ENCODE data around the gene LRCOL1. TPM values are rescaled to one million over a fixed set of nuclear protein-coding genes. Genes with fewer than 3 reads are reported as not detected.
A peak's percentile ranks its signal among the peaks of the same experiment; 100 is the strongest.

LRCOL1 gene
- total and polyA plus RNA-seq, 9 donors = 0.11 to 0.71 (median 0.63) TPM; not detected in 5

- no peak for TF ChIP-seq EP300 (IDR thresholded peaks at IDR 0.05)
- no peak for TF ChIP-seq CTCF (IDR thresholded peaks at IDR 0.05)
- TF ChIP-seq POLR2A (IDR thresholded peaks at IDR 0.05) = no peak
- Histone ChIP-seq H3K27me3 (peaks cover under 1% of the 10 kb centered on the region), H3K9me3 (no peaks in the 10 kb centered on the region), H3K36me3 (no peaks in the 10 kb centered on the region), H3K4me3 (no peak overlapping the region), H3K4me1 (ENCODE audit: insufficient read depth) (peaks cover 13% of the 10 kb centered on the region), H3K27ac (peak overlapping the region; percentile 30 to 55)
- intact Hi-C loops (cut with DNase I) = loop anchor here in 1 of 4 donors (10.0 kb wide), 1 partner anchor 468 kb away; no protein-coding TSS in a partner anchor
- DNase-seq = no peak
- WGBS, 3 donors = 34 to 53% (median 40%) methylated on average over 25 of the region's 25 CpGs
These were observed 12.9 kb upstream of the LRCOL1 start for GRCh38 chr12:132623072-132623869.

- TF ChIP-seq EP300 (IDR thresholded peaks at IDR 0.05) (no peak), CTCF (IDR thresholded peaks at IDR 0.05) (no peak), POLR2A (IDR thresholded peaks at IDR 0.05) (no peak)
- DNase-seq = peak; percentile 63 to 79 (median 75)
- WGBS, 3 donors = 6 to 11% (median 7%) methylated on average over 8 to 11 of the region's 11 CpGs
- peak overlapping the region; percentile 30 to 55 for H3K27ac ChIP-seq
- no peaks in the 10 kb centered on the region for H3K36me3 ChIP-seq
- H3K4me1 ChIP-seq (ENCODE audit: insufficient read depth) = peaks cover 15% of the 10 kb centered on the region
- H3K4me3 ChIP-seq = no peak overlapping the region
- H3K9me3 ChIP-seq = no peaks in the 10 kb centered on the region
- intact Hi-C loops (cut with DNase I) = loop anchor here in 1 of 4 donors (10.0 kb wide), 1 partner anchor 468 kb away; no protein-coding TSS in a partner anchor
- H3K27me3 ChIP-seq = peaks cover 6% of the 10 kb centered on the region
These were observed 12.2 kb upstream of the LRCOL1 start for GRCh38 chr12:132622437-132623071.

GRCh38 chr12:132621657-132622435, 11.5 kb upstream of the LRCOL1 start:
- intact Hi-C loops (cut with DNase I) = loop anchor here in 1 of 4 donors (10.0 kb wide), 1 partner anchor 467 kb away; no protein-coding TSS in a partner anchor
- TF ChIP-seq POLR2A (IDR thresholded peaks at IDR 0.05) (no peak), EP300 (IDR thresholded peaks at IDR 0.05) (no peak), CTCF (IDR thresholded peaks at IDR 0.05) (no peak)
- peaks cover 15% of the 10 kb centered on the region for H3K4me1 ChIP-seq (ENCODE audit: insufficient read depth)
- H3K27me3 ChIP-seq = peaks cover 9% of the 10 kb centered on the region
- WGBS, 3 donors = 72 to 78% (median 73%) methylated on average over 19 to 21 of the region's 21 CpGs
- H3K27ac ChIP-seq = no peak overlapping the region
- DNase-seq = peak in 1 of 5 donors; percentile 45
- peaks cover 0 to 6% of the 10 kb centered on the region in 2 donors for H3K9me3 ChIP-seq
- no peaks in the 10 kb centered on the region for H3K36me3 ChIP-seq
- H3K4me3 ChIP-seq = no peak overlapping the region
